H1 (cell line): Measurements from ENCODE around the gene ZNF813. TPM values are rescaled to one million over a fixed set of nuclear protein-coding genes. Genes with fewer than 3 reads are reported as not detected.

Experiments used
- CTCF ChIA-PET: fragments of 300-600 bp; sonication (Branson Sonifier 250); formaldehyde crosslinking; loops from one replicate; lab custom pipeline; 2021; ENCODE audit not compliant: partially characterized antibody; lab: Charles Lee
- POLR2A ChIA-PET: fragments of 300-600 bp; sonication (Branson Sonifier 250); formaldehyde crosslinking; loops from one replicate; lab custom pipeline; 2021; ENCODE audit warnings: inconsistent platforms; ENCODE audit not compliant: partially characterized antibody; lab: Charles Lee
- DNase-seq, 2 experiments: peaks; one replicate each; pipeline versions ENCODE4 v3.0.0 to v3.0.0-alpha.2; 2010 to 2022; ENCODE audit warnings: low spot score in 2 of 2, low read depth in 1 of 2, mixed read lengths in 1 of 2
- FAIRE-seq: peaks from 2 replicates; lab custom pipeline; 2011; peaks lifted over from hg19 to GRCh38; lab: Jason Lieb, UNC
- H2AFZ ChIP-seq: 2 replicates; pipeline ENCODE4 v1.8.1; 2012; ENCODE audit warnings: low read length, inconsistent platforms
- H2AK5ac ChIP-seq: 2 replicates; pipeline ENCODE4 v1.6.1; 2013; ENCODE audit warnings: low read depth, low read length
- H2BK120ac ChIP-seq: replicated peaks from 2 replicates; pipeline ENCODE3; 2013; ENCODE audit warnings: low read depth, low read length, inconsistent platforms
- H2BK12ac ChIP-seq: 2 replicates; pipeline ENCODE4 v1.6.1; 2013; ENCODE audit warnings: low read depth, low read length
- H2BK15ac ChIP-seq: 2 replicates; pipeline ENCODE4 v1.6.1; 2013; ENCODE audit warnings: low read length
- H2BK20ac ChIP-seq: 2 replicates; pipeline ENCODE4 v1.6.1; 2013; ENCODE audit warnings: low read length
- H2BK5ac ChIP-seq: 2 replicates; pipeline ENCODE4 v1.6.1; 2013; ENCODE audit warnings: low read depth, low read length
- H3K14ac ChIP-seq: 2 replicates; pipeline ENCODE4 v1.6.1; 2013; ENCODE audit warnings: inconsistent platforms; ENCODE audit not compliant: insufficient read length
- H3K18ac ChIP-seq: 2 replicates; pipeline ENCODE4 v1.6.1; 2013; ENCODE audit warnings: low read length; ENCODE audit errors: extremely low read depth
- H3K23ac ChIP-seq: 2 replicates; pipeline ENCODE4 v1.6.1; 2013; ENCODE audit warnings: inconsistent platforms; ENCODE audit not compliant: insufficient read length
- H3K23me2 ChIP-seq: 2 replicates; pipeline ENCODE4 v1.6.1; 2013; ENCODE audit warnings: low read depth, low read length
- H3K27ac ChIP-seq: 2 replicates; pipeline ENCODE4 v1.6.1; 2011; ENCODE audit warnings: low read depth, low read length, inconsistent platforms
- H3K27me3 ChIP-seq, 4 experiments: replicated peaks in 1 of 4; 1 replicate in 1 of 4; 2 replicates in 3 of 4; pipeline versions ENCODE4 v1.6.1 to v1.8.1; 2011 to 2013; ENCODE audit warnings: low read length in 3 of 4, mild to moderate bottlenecking in 3 of 4, inconsistent platforms in 2 of 4, mixed read lengths in 2 of 4, moderate library complexity in 1 of 4; ENCODE audit not compliant: control insufficient read depth in 3 of 4, insufficient read depth in 3 of 4; ENCODE audit errors: extremely low read depth in 1 of 4
- H3K36me3 ChIP-seq, 4 experiments: 2 replicates each; pipeline versions ENCODE4 v1.6.1 to v1.8.1; 2011 to 2013; ENCODE audit warnings: mild to moderate bottlenecking in 4 of 4, low read length in 3 of 4, moderate library complexity in 2 of 4, control low read depth in 1 of 4, inconsistent platforms in 1 of 4; ENCODE audit not compliant: insufficient read depth in 4 of 4, control insufficient read depth in 2 of 4
- H3K4ac ChIP-seq: replicated peaks from 2 replicates; pipeline ENCODE3; 2013; ENCODE audit warnings: low read length, low read depth, mixed read lengths, inconsistent platforms; ENCODE audit not compliant: insufficient read length
- H3K4me1 ChIP-seq, 4 experiments: replicated peaks in 1 of 4; 1 replicate in 1 of 4; 2 replicates in 3 of 4; pipeline versions ENCODE4 v1.6.1 to v1.8.1; 2011 to 2013; ENCODE audit warnings: low read length in 3 of 4, inconsistent platforms in 2 of 4, mixed read lengths in 1 of 4; ENCODE audit not compliant: insufficient read depth in 4 of 4, control insufficient read depth in 3 of 4
- H3K4me2 ChIP-seq, 2 experiments: 2 replicates each; pipeline versions ENCODE4 v1.6.1 to v1.8.1; 2011 to 2013; ENCODE audit warnings: low read depth in 2 of 2, low read length in 2 of 2, control low read depth in 1 of 2, inconsistent platforms in 1 of 2, mild to moderate bottlenecking in 1 of 2; ENCODE audit not compliant: insufficient read depth in 1 of 2
- H3K4me3 ChIP-seq, 4 experiments: fragments of 200-600, 300-600 bp in 1 of 4; sonication (generic), shearing (Covaris generic), sonication (Bioruptor Twin) in 1 of 4; 2 replicates each; pipeline versions ENCODE4 v1.5.1 to v1.8.1; 2011 to 2016; ENCODE audit warnings: low read length in 4 of 4, low read depth in 3 of 4, control low read depth in 2 of 4, inconsistent platforms in 2 of 4, mild to moderate bottlenecking in 2 of 4, mixed read lengths in 1 of 4, moderate library complexity in 1 of 4; ENCODE audit not compliant: insufficient read depth in 2 of 4; ENCODE audit errors: extremely low read depth in 1 of 4
- H3K56ac ChIP-seq: replicated peaks from 2 replicates; pipeline ENCODE3; 2013; ENCODE audit warnings: low read depth, mild to moderate bottlenecking, mixed read lengths, low read length, inconsistent platforms; ENCODE audit not compliant: insufficient read length
- H3K79me1 ChIP-seq: 2 replicates; pipeline ENCODE4 v1.6.1; 2013; ENCODE audit warnings: low read depth, low read length, control low read depth
- H3K79me2 ChIP-seq, 2 experiments: 2 replicates each; pipeline versions ENCODE4 v1.6.1 to v1.8.1; 2012 to 2013; ENCODE audit warnings: low read length in 2 of 2, mild to moderate bottlenecking in 2 of 2, inconsistent platforms in 1 of 2; ENCODE audit not compliant: insufficient read depth in 2 of 2, control insufficient read depth in 1 of 2
- H3K9ac ChIP-seq, 4 experiments: replicated peaks in 1 of 4; 1 replicate in 1 of 4; 2 replicates in 3 of 4; pipeline versions ENCODE4 v1.6.1 to v1.8.1; 2011 to 2013; ENCODE audit warnings: low read depth in 3 of 4, low read length in 3 of 4, control low read depth in 2 of 4, mild to moderate bottlenecking in 2 of 4, moderate library complexity in 2 of 4, inconsistent platforms in 1 of 4; ENCODE audit errors: extremely low read depth in 1 of 4
- H3K9me3 ChIP-seq, 2 experiments: 2 replicates each; pipeline versions ENCODE4 v1.6.1 to v1.8.1; 2012 to 2013; ENCODE audit warnings: mild to moderate bottlenecking in 2 of 2, moderate library complexity in 2 of 2, control low read depth in 1 of 2, inconsistent platforms in 1 of 2, low read depth in 1 of 2, low read length in 1 of 2, mixed read lengths in 1 of 2; ENCODE audit not compliant: insufficient read depth in 2 of 2
- H4K20me1 ChIP-seq, 2 experiments: replicated peaks in 1 of 2; 2 replicates each; pipeline versions ENCODE3 to v1.8.1; 2011 to 2013; ENCODE audit warnings: inconsistent platforms in 2 of 2, low read length in 2 of 2, mild to moderate bottlenecking in 1 of 2; ENCODE audit not compliant: insufficient read depth in 2 of 2, control insufficient read depth in 1 of 2
- H4K5ac ChIP-seq: 2 replicates; pipeline ENCODE4 v1.6.1; 2013; ENCODE audit warnings: low read length, low read depth, mixed read lengths, inconsistent platforms; ENCODE audit not compliant: insufficient read length
- H4K8ac ChIP-seq: 2 replicates; pipeline ENCODE4 v1.8.0; 2013; ENCODE audit warnings: mild to moderate bottlenecking, moderate library complexity, low read length, inconsistent platforms; ENCODE audit not compliant: insufficient read depth; ENCODE audit errors: extremely low read depth
- H4K91ac ChIP-seq: replicated peaks from 2 replicates; pipeline ENCODE3; 2013; ENCODE audit warnings: low read length, mixed read lengths, inconsistent platforms; ENCODE audit not compliant: insufficient read length
- CHD1 ChIP-seq: IDR thresholded peaks from 2 replicates; pipeline ENCODE4 v1.6.1; 2012; ENCODE audit warnings: low read depth, low read length, improper control_type of control experiment
- HDAC6 ChIP-seq: IDR thresholded peaks from one replicate; pipeline ENCODE4 v1.7.1; 2012; ENCODE audit warnings: low read depth, mild to moderate bottlenecking, inconsistent platforms, low read length, moderate library complexity
- RAD21 ChIP-seq, 2 experiments: IDR thresholded peaks in 1 of 2; conservative IDR thresholded peaks in 1 of 2; 2 replicates each; pipeline ENCODE4 v1.6.1; 2011; ENCODE audit warnings: low read depth in 2 of 2, low read length in 2 of 2, improper control_type of control experiment in 1 of 2, inconsistent platforms in 1 of 2, mild to moderate bottlenecking in 1 of 2, moderate library complexity in 1 of 2
- SUZ12 ChIP-seq: fragments of 200-600 bp; sonication (generic); IDR thresholded peaks from 2 replicates; pipeline ENCODE4 v1.6.1; 2012; ENCODE audit warnings: mild to moderate bottlenecking, inconsistent platforms, low read length, moderate library complexity, mixed read lengths
- WGBS, 2 experiments: shearing (Covaris generic) in 1 of 2; methylation state at CpG; one replicate each; pipeline versions ENCODE4 v1.1.6 to v1.1.7; 2013 to 2015; ENCODE audit warnings: low lambda C conversion rate in 2 of 2, mixed read lengths in 2 of 2, inconsistent platforms in 1 of 2, low coverage in 1 of 2, missing lambda C conversion rate in 1 of 2; ENCODE audit not compliant: insufficient replicate concordance in 2 of 2, insufficient coverage in 1 of 2, insufficient read length in 1 of 2; ENCODE audit errors: extremely low coverage in 1 of 2, missing lambda C conversion rate in 1 of 2; 5-methylcytosine and 5-hydroxymethylcytosine counted together
- polyA plus RNA-seq, 7 experiments: library from polyadenylated mRNA; depleted of rRNA in 3 of 7; stranded (reverse) in 5 of 7; unstranded in 2 of 7; fragments of >200 nt in 5 of 7; fragments of 200-250 nt in 2 of 7; gene quantifications; 1 replicate in 5 of 7; 2 replicates in 1 of 7; 4 replicates in 1 of 7; pipeline versions ENCODE4 v1.2.1 to v1.2.3, GENCODE V29; 2011 to 2013; ENCODE audit warnings: missing spikeins in 2 of 7, mixed read lengths in 2 of 7
- total RNA-seq: library from RNA; stranded (reverse); fragmentation: NEBNext Ultra II Directional; extraction: Animal tissue kit (Norgen Biotek cat#: 25700); gene quantifications from 2 replicates; pipeline ENCODE4 v1.2.1, GENCODE V29; 2021

The ZNF813 gene
- total and polyA plus RNA-seq, 2 of the 8 experiments (the other 6 are each of a cell fraction or from before 2014, with no cell fraction given) = 2.9 to 22.1 TPM

GRCh38 chr19:53532362-53532761 lies 64.8 kb downstream of the ZNF813 start:
- CTCF ChIA-PET = interaction anchor here (0.5 kb wide), 1 partner anchor 57 kb away, joined by 3 read pairs; no protein-coding TSS in a partner anchor
- H2BK5ac ChIP-seq = no peak overlapping the region
- 83% methylated on average over 1 of the region's 1 CpG; no CpG with 5 or more reads in 1 of the 2 experiments for WGBS, 2 experiments
- TF ChIP-seq RAD21 (IDR thresholded peaks at IDR 0.05 in 1 of 2, conservative IDR thresholded peaks at IDR 0.05 in 1 of 2; ENCODE audit: low read depth in 2 of 2, low read length in 2 of 2) = no peak
- no peak for TF ChIP-seq HDAC6
- no peak for TF ChIP-seq SUZ12
- no peak for TF ChIP-seq CHD1

More at GRCh38 chr19:53532362-53532761, 64.8 kb downstream of the ZNF813 start:
- H2BK12ac ChIP-seq = no peak overlapping the region
- no peak overlapping the region for H4K5ac ChIP-seq
- no peak overlapping the region for H3K9ac ChIP-seq
- H2BK20ac ChIP-seq = no peak overlapping the region
- H3K79me2 ChIP-seq = peaks cover 0 to 4% of the 10 kb centered on the region in 2 experiments; a peak in 1 of 4 replicates
- no peaks in the 10 kb centered on the region for H3K27me3 ChIP-seq
- no peak overlapping the region for H2BK120ac ChIP-seq
- no peak overlapping the region for H3K18ac ChIP-seq
- DNase-seq (no peak), FAIRE-seq (no peak)
- no peak overlapping the region for H3K4me2 ChIP-seq
- H3K4me3 ChIP-seq = no peak overlapping the region
- H2BK15ac ChIP-seq = no peak overlapping the region
- H3K79me1 ChIP-seq = no peaks in the 10 kb centered on the region
- no peaks in the 10 kb centered on the region for H3K23me2 ChIP-seq
- H3K14ac ChIP-seq = no peak overlapping the region
- H3K56ac ChIP-seq = no peak overlapping the region
- POLR2A ChIA-PET = no interaction called here
- no peaks in the 10 kb centered on the region for H3K4me1 ChIP-seq
- no peak overlapping the region for H2AK5ac ChIP-seq
- peaks cover 2 to 24% (median 11%) of the 10 kb centered on the region in 4 experiments; a peak in 5 of 8 replicates for H3K36me3 ChIP-seq
- no peak overlapping the region for H3K27ac ChIP-seq
- no peak overlapping the region for H4K8ac ChIP-seq
- H4K91ac ChIP-seq = no peak overlapping the region
- H3K9me3 ChIP-seq = no peaks in the 10 kb centered on the region
- H2AFZ ChIP-seq = no peak overlapping the region
- no peak overlapping the region for H3K23ac ChIP-seq
- H3K4ac ChIP-seq = no peak overlapping the region
- peaks cover 0 to 3% of the 10 kb centered on the region in 2 experiments for H4K20me1 ChIP-seq
